ENCODE results near the gene SFXN3.

Gene SFXN3

DNA sequence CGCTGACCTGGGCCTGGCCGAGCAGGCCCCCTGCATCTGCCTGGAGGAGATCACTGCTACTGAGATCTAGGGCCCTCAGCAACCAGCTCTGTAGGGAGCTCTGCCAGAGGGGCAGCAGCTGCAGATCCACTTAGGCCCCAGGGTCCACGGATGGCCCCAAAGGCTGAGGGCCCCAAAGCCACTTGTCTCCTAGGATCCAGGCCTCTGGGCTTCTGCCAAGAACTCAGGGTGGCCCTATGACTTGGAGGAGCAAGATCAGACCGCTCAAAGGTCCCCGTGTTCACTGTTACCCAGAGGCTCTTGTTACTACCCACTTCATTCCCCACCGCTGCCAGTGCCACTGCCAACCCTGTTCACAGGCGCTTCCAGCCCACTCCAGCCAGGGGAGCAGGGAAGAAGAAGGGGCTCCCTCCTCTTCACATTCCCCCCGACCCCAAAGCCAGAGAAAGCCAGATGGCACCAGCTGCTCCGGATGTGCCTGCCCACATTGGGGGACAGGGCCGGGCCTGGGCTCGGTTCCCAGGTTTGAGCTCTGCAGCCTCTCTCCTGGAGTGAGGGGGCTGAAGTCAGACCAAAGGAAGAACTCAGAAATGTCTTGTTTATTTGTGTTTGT, 23.8 kb upstream of the SFXN3 start:
- TF ChIP-seq, protein P1, sequence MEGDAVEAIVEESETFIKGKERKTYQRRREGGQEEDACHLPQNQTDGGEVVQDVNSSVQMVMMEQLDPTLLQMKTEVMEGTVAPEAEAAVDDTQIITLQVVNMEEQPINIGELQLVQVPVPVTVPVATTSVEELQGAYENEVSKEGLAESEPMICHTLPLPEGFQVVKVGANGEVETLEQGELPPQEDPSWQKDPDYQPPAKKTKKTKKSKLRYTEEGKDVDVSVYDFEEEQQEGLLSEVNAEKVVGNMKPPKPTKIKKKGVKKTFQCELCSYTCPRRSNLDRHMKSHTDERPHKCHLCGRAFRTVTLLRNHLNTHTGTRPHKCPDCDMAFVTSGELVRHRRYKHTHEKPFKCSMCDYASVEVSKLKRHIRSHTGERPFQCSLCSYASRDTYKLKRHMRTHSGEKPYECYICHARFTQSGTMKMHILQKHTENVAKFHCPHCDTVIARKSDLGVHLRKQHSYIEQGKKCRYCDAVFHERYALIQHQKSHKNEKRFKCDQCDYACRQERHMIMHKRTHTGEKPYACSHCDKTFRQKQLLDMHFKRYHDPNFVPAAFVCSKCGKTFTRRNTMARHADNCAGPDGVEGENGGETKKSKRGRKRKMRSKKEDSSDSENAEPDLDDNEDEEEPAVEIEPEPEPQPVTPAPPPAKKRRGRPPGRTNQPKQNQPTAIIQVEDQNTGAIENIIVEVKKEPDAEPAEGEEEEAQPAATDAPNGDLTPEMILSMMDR (IDR thresholded peaks at IDR 0.05; ENCODE audit: poor library complexity, severe bottlenecking): no peak
- Histone ChIP-seq H3K27me3 (ENCODE audit: insufficient read depth, poor library complexity, severe bottlenecking) (no peaks in the 10 kb centered on the region), H3K36me3 (ENCODE audit: low read depth) (peaks cover 39% of the 10 kb centered on the region), H3K9me3 (ENCODE audit: severe bottlenecking) (no peaks in the 10 kb centered on the region), H3K27ac (ENCODE audit: poor library complexity, severe bottlenecking) (no peak overlapping the region), H3K4me1 (ENCODE audit: insufficient read depth, poor library complexity, severe bottlenecking) (no peaks in the 10 kb centered on the region), H3K4me3 (ENCODE audit: severe bottlenecking) (no peak overlapping the region)
- ATAC-seq (ENCODE audit: low read depth) (no peak), DNase-seq (ENCODE audit: low spot score) (no peak)

DNA sequence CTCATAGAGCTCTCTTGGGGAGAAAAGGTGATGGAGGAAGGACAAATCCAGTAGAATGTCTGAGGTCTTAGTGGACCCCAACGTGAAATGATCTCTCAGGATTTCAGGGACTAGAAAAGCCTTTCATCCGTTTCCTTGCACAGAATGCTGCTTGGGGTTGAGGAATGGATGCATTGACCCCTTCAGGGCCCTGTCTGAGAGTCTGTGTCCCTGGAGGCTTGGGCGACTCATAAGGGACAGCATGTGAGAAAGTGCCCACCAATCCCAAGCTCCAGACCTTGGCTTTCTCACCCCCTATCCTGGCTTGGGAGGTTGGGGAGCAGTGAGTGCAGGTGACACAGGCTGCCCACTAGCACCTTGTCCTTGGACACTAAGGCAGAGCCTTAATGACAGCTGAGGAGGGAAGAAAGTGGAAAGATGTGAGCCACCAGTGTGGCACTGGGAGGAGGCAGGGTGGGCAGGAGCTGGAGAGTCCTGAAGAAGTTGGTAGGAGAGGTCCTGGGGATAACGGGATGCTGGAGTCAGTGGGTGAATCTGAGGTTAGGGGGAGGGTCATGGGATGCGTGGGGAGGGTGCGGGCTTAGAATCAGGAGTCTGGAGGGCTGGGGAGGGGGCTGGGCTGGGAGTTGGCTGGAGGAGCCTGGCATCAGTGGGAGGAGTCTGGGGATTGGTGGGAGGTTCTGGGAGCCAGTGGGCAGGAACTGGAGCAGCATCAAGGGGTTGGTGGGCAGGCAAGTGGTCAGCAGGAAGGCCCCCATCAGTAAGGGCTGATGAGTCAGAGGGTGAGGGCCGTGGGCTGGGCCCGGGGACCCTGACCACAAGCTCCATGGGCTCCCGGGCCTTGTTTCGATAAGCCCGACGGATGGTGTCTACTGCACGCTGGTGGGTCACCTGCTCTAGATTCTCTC, 22.9 kb upstream of the SFXN3 start:
- H3K4me1 ChIP-seq (ENCODE audit: insufficient read depth, poor library complexity, severe bottlenecking): peaks cover 2% of the 10 kb centered on the region
- TF ChIP-seq, protein P1 (IDR thresholded peaks at IDR 0.05; ENCODE audit: poor library complexity, severe bottlenecking): no peak
- no peak for DNase-seq (ENCODE audit: low spot score)
- no peaks in the 10 kb centered on the region for H3K9me3 ChIP-seq (ENCODE audit: severe bottlenecking)
- H3K27me3 ChIP-seq (ENCODE audit: insufficient read depth, poor library complexity, severe bottlenecking): no peaks in the 10 kb centered on the region
- ATAC-seq (ENCODE audit: low read depth): no peak
- H3K4me3 ChIP-seq (ENCODE audit: severe bottlenecking): no peak overlapping the region
- no peak overlapping the region for H3K27ac ChIP-seq (ENCODE audit: poor library complexity, severe bottlenecking)
- peaks cover 32% of the 10 kb centered on the region for H3K36me3 ChIP-seq (ENCODE audit: low read depth)

DNA sequence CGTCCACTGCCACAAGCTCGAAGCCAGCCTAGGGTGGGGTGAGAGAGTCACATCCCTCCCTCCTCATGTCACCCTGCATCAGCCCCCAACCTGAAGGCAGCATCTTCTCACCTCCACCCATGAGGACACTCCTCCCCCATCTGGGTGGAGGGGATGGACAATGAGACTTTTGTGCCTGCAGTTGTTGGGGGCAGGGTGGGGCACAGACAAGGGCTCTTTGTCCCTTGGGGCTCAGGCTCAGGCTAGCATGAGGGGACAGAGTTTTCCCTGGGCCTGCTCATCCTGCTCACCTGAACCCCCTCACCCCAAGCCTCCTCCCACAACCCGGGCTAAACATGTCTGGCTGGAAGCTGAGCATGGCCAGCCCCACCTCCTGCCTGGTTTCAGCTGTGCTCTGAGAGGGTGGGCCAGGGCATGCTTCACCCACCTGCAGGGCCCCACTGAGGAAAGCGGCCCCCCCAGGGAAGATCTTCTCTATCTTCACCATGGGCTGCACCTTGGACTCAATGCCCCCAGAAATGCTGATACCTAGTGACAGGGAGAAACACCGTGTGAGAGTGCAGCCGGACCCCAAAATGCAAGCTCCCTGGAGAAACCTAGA, 22.1 kb upstream of the SFXN3 start:
- no peaks in the 10 kb centered on the region for H3K27me3 ChIP-seq (ENCODE audit: insufficient read depth, poor library complexity, severe bottlenecking)
- DNase-seq (ENCODE audit: low spot score) (no peak), ATAC-seq (ENCODE audit: low read depth) (no peak)
- H3K9me3 ChIP-seq (ENCODE audit: severe bottlenecking): no peaks in the 10 kb centered on the region
- H3K27ac ChIP-seq (ENCODE audit: poor library complexity, severe bottlenecking): no peak overlapping the region
- H3K4me3 ChIP-seq (ENCODE audit: severe bottlenecking): no peak overlapping the region
- TF ChIP-seq, protein P1 (IDR thresholded peaks at IDR 0.05; ENCODE audit: poor library complexity, severe bottlenecking): no peak
- H3K4me1 ChIP-seq (ENCODE audit: insufficient read depth, poor library complexity, severe bottlenecking): peaks cover 4% of the 10 kb centered on the region
- peaks cover 25% of the 10 kb centered on the region for H3K36me3 ChIP-seq (ENCODE audit: low read depth)

DNA sequence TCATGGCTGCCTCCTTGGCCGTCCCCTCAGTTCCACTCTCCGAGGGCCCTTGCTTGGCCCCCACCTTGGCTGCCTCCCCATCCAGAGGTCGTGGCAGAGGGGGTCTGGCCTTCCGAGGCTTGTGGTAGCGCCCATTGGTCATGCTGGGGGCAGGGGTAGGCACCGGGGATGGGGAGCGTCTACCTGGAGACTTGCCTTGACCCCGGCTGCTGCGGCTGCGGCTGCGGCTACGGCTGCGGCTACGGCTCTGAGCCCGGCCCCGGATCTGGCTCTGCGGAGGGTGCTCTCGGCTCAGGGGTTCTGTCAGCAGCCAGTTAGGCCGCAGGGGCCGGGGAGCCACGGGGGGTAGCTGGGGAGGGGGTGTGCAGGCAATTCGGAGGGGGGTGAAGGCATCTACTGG, 20.7 kb upstream of the SFXN3 start:
- DNase-seq (ENCODE audit: low spot score): no peak
- TF ChIP-seq, protein P1 (IDR thresholded peaks at IDR 0.05; ENCODE audit: poor library complexity, severe bottlenecking): no peak

More for the DNA sequence above, 20.7 kb upstream of the SFXN3 start:
- Histone ChIP-seq H3K36me3 (ENCODE audit: low read depth) (peaks cover 12% of the 10 kb centered on the region), H3K4me3 (ENCODE audit: severe bottlenecking) (no peak overlapping the region), H3K9me3 (ENCODE audit: severe bottlenecking) (no peaks in the 10 kb centered on the region), H3K27me3 (ENCODE audit: insufficient read depth, poor library complexity, severe bottlenecking) (no peaks in the 10 kb centered on the region), H3K4me1 (ENCODE audit: insufficient read depth, poor library complexity, severe bottlenecking) (peaks cover 4% of the 10 kb centered on the region), H3K27ac (ENCODE audit: poor library complexity, severe bottlenecking) (no peak overlapping the region)
- ATAC-seq (ENCODE audit: low read depth): no peak

Data from RWPE2 (cell line).